Vagina (tissue), 2 donors: ENCODE measurements around the gene TMEM131L. TPM values are rescaled to one million over a fixed set of nuclear protein-coding genes. Genes with fewer than 3 reads are reported as not detected.
"Not testable (repeated sequence)": the region's sequence is repeated elsewhere in the genome, so short reads cannot be mapped to it uniquely, and the experiment has no call there.

Experiments used
- DNase-seq, 2 donors: peaks; one replicate each; pipeline ENCODE4 v3.0.0-alpha.2; 2017; ENCODE audit errors: extremely low spot score in 2 of 2
- H3K27ac ChIP-seq: fragments of 200-600 bp; sonication (generic); one replicate; pipeline ENCODE4 v1.5.1; 2019
- H3K27me3 ChIP-seq: fragments of 200-600 bp; sonication (generic); one replicate; pipeline ENCODE4 v1.5.1; 2019
- H3K36me3 ChIP-seq, 2 donors: fragments of 200-600 bp; sonication (generic); one replicate each; pipeline ENCODE4 v1.5.1; 2017 to 2019
- H3K4me1 ChIP-seq: fragments of 200-600 bp; sonication (generic); one replicate; pipeline ENCODE4 v1.5.1; 2019
- H3K4me3 ChIP-seq, 2 donors: fragments of 200-600 bp; sonication (generic); 1 replicate in 1 of 2; 2 replicates in 1 of 2; pipeline ENCODE4 v1.5.1; 2016 to 2019
- H3K9me3 ChIP-seq: fragments of 200-600 bp; sonication (generic); one replicate; pipeline ENCODE4 v1.5.1; 2019
- POLR2A ChIP-seq, 2 donors: fragments of 450-650 bp; IDR thresholded peaks; one replicate each; pipeline ENCODE4 v1.6.1; 2017; ENCODE audit warnings: antibody characterized with exemption in 2 of 2, mild to moderate bottlenecking in 2 of 2, moderate library complexity in 2 of 2
- POLR2AphosphoS5 ChIP-seq, 2 donors: sonication (generic); formaldehyde crosslinking; IDR thresholded peaks; one replicate each; pipeline ENCODE4 v1.9.0; 2017; ENCODE audit warnings: antibody characterized with exemption in 2 of 2, mild to moderate bottlenecking in 2 of 2, low read depth in 1 of 2; ENCODE audit not compliant: insufficient read depth in 1 of 2
- intact Hi-C: fragments of 100-400 bp; cut with DNase I; formaldehyde crosslinking; loops from one replicate; pipeline ENCODE4 v1.15.1; 2023
- total RNA-seq: library from RNA; depleted of rRNA; stranded (reverse); fragments of >200 nt; gene quantifications from one replicate; pipeline ENCODE4 v1.2.3, GENCODE V29; 2016
- TF ChIP-seq, protein P1 (sequence below), 3 experiments: fragments of 450-650 bp in 2 of 3; fragments of 200-600 bp in 1 of 3; sonication (generic) in 1 of 3; IDR thresholded peaks; one replicate each; pipeline ENCODE4 v1.5.1; 2017 to 2019; ENCODE audit warnings: antibody characterized with exemption in 3 of 3, mild to moderate bottlenecking in 2 of 3, moderate library complexity in 2 of 3

Gene TMEM131L
- total RNA-seq, 1 donor from 2014 or later, result 17.7 TPM

GRCh38 chr4:153467897-153468262 lies 1.7 kb downstream of the TMEM131L start:
- TF ChIP-seq POLR2A (IDR thresholded peaks at IDR 0.05), result no peak
- TF ChIP-seq POLR2AphosphoS5 (IDR thresholded peaks at IDR 0.05; ENCODE audit: insufficient read depth in 1 of 2, low read depth in 1 of 2), result no peak
- TF ChIP-seq, protein P1, sequence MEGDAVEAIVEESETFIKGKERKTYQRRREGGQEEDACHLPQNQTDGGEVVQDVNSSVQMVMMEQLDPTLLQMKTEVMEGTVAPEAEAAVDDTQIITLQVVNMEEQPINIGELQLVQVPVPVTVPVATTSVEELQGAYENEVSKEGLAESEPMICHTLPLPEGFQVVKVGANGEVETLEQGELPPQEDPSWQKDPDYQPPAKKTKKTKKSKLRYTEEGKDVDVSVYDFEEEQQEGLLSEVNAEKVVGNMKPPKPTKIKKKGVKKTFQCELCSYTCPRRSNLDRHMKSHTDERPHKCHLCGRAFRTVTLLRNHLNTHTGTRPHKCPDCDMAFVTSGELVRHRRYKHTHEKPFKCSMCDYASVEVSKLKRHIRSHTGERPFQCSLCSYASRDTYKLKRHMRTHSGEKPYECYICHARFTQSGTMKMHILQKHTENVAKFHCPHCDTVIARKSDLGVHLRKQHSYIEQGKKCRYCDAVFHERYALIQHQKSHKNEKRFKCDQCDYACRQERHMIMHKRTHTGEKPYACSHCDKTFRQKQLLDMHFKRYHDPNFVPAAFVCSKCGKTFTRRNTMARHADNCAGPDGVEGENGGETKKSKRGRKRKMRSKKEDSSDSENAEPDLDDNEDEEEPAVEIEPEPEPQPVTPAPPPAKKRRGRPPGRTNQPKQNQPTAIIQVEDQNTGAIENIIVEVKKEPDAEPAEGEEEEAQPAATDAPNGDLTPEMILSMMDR (IDR thresholded peaks at IDR 0.05), result no peak
- intact Hi-C loops, result loop anchor here (5.0 kb wide), 1 partner anchor 104 kb away; no protein-coding TSS in a partner anchor
- no peaks in the 10 kb centered on the region for H3K9me3 ChIP-seq
- H3K27ac ChIP-seq, result peak overlapping the region; percentile 36
- H3K36me3 ChIP-seq, result no peaks in the 10 kb centered on the region
- H3K4me3 ChIP-seq, result peak overlapping the region; percentile 86 to 92
- H3K27me3 ChIP-seq, result no peaks in the 10 kb centered on the region
- no peak for DNase-seq
- H3K4me1 ChIP-seq, result peaks cover 54% of the 10 kb centered on the region

GRCh38 chr4:153468587-153468986 lies 2.4 kb downstream of the TMEM131L start:
- H3K4me3 ChIP-seq, result peak overlapping the region; percentile 86 to 92
- TF ChIP-seq POLR2AphosphoS5 (IDR thresholded peaks at IDR 0.05; ENCODE audit: insufficient read depth in 1 of 2, low read depth in 1 of 2) (no peak), POLR2A (IDR thresholded peaks at IDR 0.05) (no peak)
- TF ChIP-seq, protein P1 (IDR thresholded peaks at IDR 0.05), result no peak
- intact Hi-C loops, result loop anchor here (5.0 kb wide), 1 partner anchor 104 kb away; no protein-coding TSS in a partner anchor
- H3K36me3 ChIP-seq, result no peaks in the 10 kb centered on the region
- no peak for DNase-seq
- peaks cover 54% of the 10 kb centered on the region for H3K4me1 ChIP-seq
- H3K27ac ChIP-seq, result no peak overlapping the region
- H3K9me3 ChIP-seq, result no peaks in the 10 kb centered on the region
- no peaks in the 10 kb centered on the region for H3K27me3 ChIP-seq

- no peak overlapping the region for H3K27ac ChIP-seq
Observed at GRCh38 chr4:153469031-153469430, 2.9 kb downstream of the TMEM131L start.

GRCh38 chr4:153471071-153471697 lies 5.0 kb downstream of the TMEM131L start:
- intact Hi-C loops, H3K9me3 ChIP-seq, H3K4me3 ChIP-seq, DNase-seq, H3K27me3 ChIP-seq: not testable (repeated sequence)
- H3K27ac ChIP-seq, result peak overlapping the region; percentile 8
- peaks cover 0 to 10% of the 10 kb centered on the region in 2 donors for H3K36me3 ChIP-seq
- peaks cover 46% of the 10 kb centered on the region for H3K4me1 ChIP-seq

More at GRCh38 chr4:153469031-153469430, 2.9 kb downstream of the TMEM131L start:
- Histone ChIP-seq H3K9me3 (no peaks in the 10 kb centered on the region), H3K4me1 (peaks cover 54% of the 10 kb centered on the region), H3K36me3 (no peaks in the 10 kb centered on the region), H3K27me3 (no peaks in the 10 kb centered on the region), H3K4me3 (peak overlapping the region in 1 of 2 donors; percentile 86)
- intact Hi-C loops, result loop anchor here (5.0 kb wide), 1 partner anchor 103 kb away; no protein-coding TSS in a partner anchor
- no peak for DNase-seq
- TF ChIP-seq, protein P1 (IDR thresholded peaks at IDR 0.05), result no peak
- TF ChIP-seq POLR2A (IDR thresholded peaks at IDR 0.05) (no peak), POLR2AphosphoS5 (IDR thresholded peaks at IDR 0.05; ENCODE audit: insufficient read depth in 1 of 2, low read depth in 1 of 2) (no peak)

DNA sequence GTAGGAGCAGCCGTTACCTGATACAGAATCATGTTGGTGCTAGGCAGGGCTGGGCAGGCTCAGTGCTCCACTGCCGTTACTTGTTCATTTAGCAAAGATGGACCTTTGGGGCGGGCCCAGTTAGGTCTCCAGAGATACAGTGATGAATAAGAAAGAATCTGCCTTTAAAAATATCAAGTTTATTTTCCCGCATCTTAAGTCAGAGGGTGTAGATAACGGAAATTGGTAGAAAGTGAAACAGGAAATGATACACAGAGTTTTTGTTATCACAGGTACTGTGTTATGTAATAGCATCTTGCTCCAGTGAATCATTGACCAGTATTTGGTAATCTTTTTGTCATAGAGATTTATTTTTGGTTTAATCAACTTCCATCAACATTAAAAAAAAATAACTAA lies 5.5 kb downstream of the TMEM131L start:
- Histone ChIP-seq H3K36me3 (peaks cover 0 to 10% of the 10 kb centered on the region in 2 donors), H3K9me3 (no peaks in the 10 kb centered on the region), H3K27me3 (no peaks in the 10 kb centered on the region), H3K4me3 (no peak overlapping the region), H3K27ac (peak overlapping the region; percentile 8), H3K4me1 (peaks cover 46% of the 10 kb centered on the region)
- TF ChIP-seq POLR2AphosphoS5 (IDR thresholded peaks at IDR 0.05; ENCODE audit: insufficient read depth in 1 of 2, low read depth in 1 of 2), result peak in 1 of 2 donors; percentile 42
- no peak for TF ChIP-seq POLR2A (IDR thresholded peaks at IDR 0.05)
- DNase-seq, result no peak
- intact Hi-C loops, result no loop called here
